RWPE1 (cell line): ENCODE measurements around the gene AUTS2.

Experiments
- CTCF ChIA-PET: fragments of 350-600 bp; sonication (Branson Sonifier 250); formaldehyde crosslinking; extraction: SDS; loops from one replicate; lab custom pipeline; 2021; lab: Yijun Ruan, JAX
- POLR2A ChIA-PET: fragments of 400-600 bp; formaldehyde crosslinking; extraction: SDS; loops from one replicate; lab custom pipeline; 2020; ENCODE audit warnings: antibody characterized with exemption; ENCODE audit not compliant: low non-redundant PET; lab: Yijun Ruan, JAX
- DNase-seq: peaks from one replicate; pipeline ENCODE4 v3.0.0; 2012; ENCODE audit warnings: low spot score
- H3K27ac ChIP-seq: fragments of 450-650 bp; 2 replicates; pipeline ENCODE4 v1.5.1; 2017
- CTCF ChIP-seq: fragments of 450-650 bp; conservative IDR thresholded peaks from 2 replicates; pipeline ENCODE4 v1.5.1; 2017; ENCODE audit warnings: low read depth, mild to moderate bottlenecking

Gene AUTS2

GRCh38 chr7:70338015-70338414 is 739.7 kb downstream of the AUTS2 start:
- no peak overlapping the region for H3K27ac ChIP-seq
- CTCF ChIA-PET: no interaction called here
- TF ChIP-seq CTCF: no peak
- POLR2A ChIA-PET: no interaction called here
- no peak for DNase-seq

- CTCF ChIA-PET: no interaction called here
- TF ChIP-seq CTCF: no peak
- DNase-seq: no peak
- POLR2A ChIA-PET: no interaction called here
- no peak overlapping the region for H3K27ac ChIP-seq
These were observed 742.0 kb downstream of the AUTS2 start for GRCh38 chr7:70340236-70340635.

- POLR2A ChIA-PET: no interaction called here
- H3K27ac ChIP-seq: no peak overlapping the region
- no peak for TF ChIP-seq CTCF
- CTCF ChIA-PET: interaction anchor here (0.6 kb wide), 1 partner anchor 353 kb away, joined by 5 read pairs; no protein-coding TSS in a partner anchor
- DNase-seq: no peak
These were observed 743.2 kb downstream of the AUTS2 start for GRCh38 chr7:70341446-70341845.

GRCh38 chr7:70343519-70343918 is 745.2 kb downstream of the AUTS2 start:
- H3K27ac ChIP-seq: no peak overlapping the region
- POLR2A ChIA-PET: no interaction called here
- no peak for TF ChIP-seq CTCF
- CTCF ChIA-PET: no interaction called here
- no peak for DNase-seq

- no peak for TF ChIP-seq CTCF
- no peak for DNase-seq
- ChIA-PET POLR2A (no interaction called here), CTCF (no interaction called here)
- H3K27ac ChIP-seq: no peak overlapping the region
These were observed 746.5 kb downstream of the AUTS2 start for GRCh38 chr7:70344726-70345125.

- no peak for TF ChIP-seq CTCF
- H3K27ac ChIP-seq: no peak overlapping the region
- POLR2A ChIA-PET: no interaction called here
- DNase-seq: no peak
- CTCF ChIA-PET: interaction anchor here (0.8 kb wide), 1 partner anchor 10 kb away, joined by 3 read pairs; no protein-coding TSS in a partner anchor
These were observed 748.7 kb downstream of the AUTS2 start for GRCh38 chr7:70346844-70347462.
